GM21447 (cell line): Measurements from ENCODE around the gene BCL2L11.

Source experiments
- ATAC-seq: cut with Tn5 transposase; IDR thresholded peaks from one replicate; pipeline ENCODE4 v1.9.1; 2021; ENCODE audit not compliant: unreplicated experiment

The BCL2L11 gene

DNA sequence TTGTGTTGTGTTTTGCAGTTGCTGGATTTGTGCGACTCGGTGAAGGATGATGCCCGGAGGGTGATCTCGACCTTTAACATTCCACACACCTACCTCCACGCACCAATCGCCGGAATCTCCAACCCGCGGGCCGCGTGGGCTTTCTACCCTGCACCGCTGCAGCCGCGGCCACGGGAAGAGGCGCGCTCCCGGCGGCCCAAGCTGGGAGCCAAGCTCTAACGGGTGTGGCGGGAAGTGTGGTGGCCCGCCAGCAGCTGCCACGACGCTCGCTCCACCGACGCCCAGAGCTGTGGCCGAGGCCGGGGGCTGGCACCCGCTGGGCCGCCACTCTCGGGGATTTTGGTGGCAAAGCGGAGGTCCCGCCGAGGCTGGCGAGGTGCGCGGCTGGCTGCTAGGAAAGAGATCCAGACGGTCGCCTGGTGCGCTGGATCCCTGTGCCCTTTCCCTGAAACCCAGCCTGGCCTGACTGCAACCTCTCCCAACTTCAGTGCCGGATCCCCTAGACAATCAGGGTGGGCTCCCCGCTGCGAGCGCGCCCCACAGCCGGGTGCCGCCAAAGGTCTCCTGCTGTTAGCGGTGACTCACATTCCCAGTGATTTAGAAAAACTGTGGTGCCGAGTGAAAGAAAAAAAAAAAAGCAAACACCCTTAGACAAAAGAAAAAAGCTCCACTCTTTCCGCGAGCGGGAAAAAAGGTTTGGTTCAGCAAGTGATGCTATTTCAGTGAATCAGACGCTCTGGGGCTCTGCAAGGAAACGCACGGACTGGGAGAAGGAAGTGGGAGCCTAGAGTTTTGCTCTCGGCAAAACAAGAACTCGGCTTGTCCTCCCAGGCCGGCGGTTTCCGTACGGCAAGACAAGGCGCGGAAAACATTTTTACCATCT lies 2.9 kb upstream of the BCL2L11 start:
- no peak for ATAC-seq

DNA sequence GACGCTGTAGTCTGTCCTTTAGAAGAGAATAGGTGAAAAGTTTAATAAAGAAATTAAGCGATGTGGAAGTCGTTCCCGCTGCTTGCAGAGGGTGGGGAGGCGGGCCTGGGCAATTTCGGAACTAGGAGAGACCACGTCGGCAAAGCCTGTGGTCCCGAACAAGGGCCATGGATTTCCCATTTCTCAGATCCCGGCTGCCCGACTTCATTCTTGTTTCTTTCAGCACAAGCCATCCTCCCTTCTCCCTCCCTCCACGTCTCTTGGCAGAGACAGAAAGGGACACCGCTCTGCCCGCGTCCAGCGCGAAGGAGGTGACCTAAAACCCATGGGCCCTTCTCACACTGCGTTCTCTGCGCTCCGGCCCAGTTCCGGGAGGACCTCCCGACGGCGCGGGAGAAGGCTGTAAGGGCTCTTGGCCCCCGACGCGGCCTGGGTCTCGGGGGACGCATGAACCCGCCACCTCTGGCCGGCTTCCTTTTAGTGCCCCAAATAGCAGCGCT lies 2.2 kb upstream of the BCL2L11 start:
- no peak for ATAC-seq

DNA sequence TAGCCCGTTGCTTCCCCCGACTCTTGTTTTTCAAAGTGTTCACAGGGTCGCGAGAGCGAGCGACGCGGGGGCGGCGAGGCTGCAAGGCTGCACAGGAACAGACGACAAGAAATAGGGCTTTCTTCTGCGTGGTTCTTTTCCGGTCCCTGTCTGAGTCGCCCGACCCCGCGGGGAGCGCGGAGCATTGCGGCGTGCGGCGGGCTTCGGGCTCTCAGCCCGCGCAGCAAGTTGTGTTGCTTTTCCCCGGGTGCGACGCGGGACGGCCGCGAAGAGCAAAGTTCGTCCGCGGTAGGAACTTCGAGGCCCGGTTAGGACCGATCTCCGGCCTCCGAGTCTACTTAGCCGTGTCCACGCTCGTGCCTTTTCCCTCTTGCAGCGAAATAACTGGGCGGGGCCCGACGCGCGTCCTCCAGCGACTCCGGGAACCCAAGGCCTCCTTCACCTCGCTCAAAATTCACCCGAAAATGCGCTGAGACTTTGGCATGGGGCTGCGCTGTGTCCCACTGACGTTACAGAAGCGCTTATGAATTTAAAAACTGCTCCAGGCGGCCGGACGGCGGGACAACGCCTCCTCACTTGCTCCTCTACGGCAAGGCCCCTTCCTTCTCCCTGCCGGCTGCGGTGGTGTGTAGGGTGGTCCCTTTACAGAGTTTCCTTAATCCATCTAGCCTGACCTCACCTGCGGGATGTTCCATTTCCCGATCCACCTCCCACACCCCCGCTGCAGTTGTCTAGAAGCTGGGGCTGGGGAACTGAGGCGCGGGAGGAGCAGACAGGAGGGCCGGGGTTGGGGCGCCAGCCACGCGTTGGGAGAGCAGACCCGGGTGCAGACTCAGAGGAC lies 1.5 kb upstream of the BCL2L11 start:
- ATAC-seq: no peak

DNA sequence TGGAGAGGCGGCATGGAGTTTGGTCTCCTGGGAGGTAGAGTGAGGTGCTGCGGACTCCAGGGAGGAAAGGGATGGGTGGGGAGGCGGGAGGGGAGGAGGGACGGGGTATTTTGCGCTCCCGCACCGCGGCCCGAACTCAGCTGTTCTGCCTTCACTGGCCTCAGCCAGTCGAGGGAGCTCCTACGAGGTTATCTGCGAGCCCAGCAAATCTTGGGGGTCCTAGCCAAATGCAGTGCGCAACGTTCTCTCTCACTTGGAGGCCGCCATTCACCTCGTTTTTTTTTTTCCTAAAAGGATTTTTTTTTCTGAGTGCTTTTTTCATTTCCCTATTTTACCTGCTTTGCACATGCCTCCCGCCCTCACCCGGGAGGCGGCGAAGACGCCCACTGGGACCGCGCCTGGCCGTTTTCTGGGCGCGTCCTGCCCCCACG lies 877 bp upstream of the BCL2L11 start:
- no peak for ATAC-seq

DNA sequence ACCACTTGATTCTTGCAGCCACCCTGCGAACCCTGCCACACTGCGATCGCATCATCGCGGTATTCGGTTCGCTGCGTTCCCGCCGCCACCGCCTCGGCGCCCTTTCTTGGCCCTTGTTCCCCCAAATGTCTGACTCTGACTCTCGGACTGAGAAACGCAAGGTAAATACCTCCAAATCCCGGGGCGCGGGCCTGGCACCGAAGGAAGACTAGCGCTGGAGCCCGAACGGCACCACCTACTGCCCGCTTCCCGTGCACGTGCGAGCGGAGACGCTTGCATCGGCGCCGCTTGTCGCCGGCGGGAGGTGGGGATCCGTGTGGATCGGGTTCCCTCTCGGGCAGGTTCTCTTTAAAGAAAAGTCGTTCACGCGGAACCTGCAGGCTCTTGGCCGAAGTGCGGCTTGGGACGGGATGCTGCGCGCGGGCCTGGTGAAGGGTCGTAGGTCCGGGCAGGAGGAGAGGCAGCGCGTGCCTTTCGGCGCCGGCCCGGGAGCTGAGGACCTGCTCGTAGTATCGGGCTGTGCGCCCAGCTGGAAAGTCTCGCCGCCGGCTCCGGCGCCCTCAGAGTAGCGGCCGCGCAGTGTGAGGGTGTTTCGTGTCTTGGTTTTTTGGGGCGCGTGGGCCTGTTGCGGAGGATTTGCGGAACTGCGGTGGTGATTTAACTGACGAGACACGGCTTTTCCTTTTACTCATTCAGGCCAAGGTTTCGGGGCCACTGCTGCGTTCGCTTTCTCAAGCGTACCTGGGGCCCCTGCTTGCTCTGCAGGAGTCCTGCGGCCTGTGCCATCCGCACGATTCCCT lies 514 bp downstream of the BCL2L11 start:
- no peak for ATAC-seq

DNA sequence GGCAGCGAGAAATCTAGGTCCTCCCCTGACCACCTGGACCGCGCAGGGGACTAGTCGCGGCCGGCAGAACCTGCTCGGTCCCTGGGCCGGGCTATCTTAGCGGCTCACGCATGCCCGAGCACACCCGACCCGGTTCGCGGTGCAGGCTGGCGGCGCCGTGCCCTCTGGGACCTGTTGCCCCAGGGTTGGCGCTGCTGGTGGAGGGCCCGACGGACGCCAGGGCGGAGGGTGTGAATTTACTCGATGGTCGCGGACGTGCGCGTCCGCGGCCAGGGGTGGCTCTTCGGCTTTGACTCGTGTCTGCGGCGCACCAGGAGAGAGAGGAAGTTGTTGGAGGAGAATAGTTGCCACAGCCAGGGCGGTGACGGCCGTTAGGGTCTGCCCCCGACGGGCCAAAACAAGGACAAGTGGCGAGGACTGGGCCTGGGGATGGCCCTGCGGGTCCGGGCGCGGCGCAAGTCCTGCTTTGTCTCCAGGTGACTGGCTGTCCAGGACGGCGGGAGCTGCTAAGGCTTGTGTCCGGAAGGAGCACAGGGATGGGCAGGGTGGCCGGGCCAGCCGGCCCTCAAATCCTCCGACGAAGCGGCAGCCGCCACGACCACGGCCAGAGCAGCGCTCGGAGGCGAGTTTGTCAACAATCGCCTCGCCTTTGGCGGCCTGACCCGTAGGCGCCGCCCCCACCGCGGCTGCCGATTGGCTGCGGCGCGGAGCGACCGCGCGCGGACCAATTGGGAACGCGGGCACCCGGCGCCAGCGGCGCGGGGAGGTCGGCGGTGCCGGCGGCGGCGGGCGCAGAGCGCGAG lies 1.3 kb downstream of the BCL2L11 start:
- ATAC-seq: peak; percentile 43

DNA sequence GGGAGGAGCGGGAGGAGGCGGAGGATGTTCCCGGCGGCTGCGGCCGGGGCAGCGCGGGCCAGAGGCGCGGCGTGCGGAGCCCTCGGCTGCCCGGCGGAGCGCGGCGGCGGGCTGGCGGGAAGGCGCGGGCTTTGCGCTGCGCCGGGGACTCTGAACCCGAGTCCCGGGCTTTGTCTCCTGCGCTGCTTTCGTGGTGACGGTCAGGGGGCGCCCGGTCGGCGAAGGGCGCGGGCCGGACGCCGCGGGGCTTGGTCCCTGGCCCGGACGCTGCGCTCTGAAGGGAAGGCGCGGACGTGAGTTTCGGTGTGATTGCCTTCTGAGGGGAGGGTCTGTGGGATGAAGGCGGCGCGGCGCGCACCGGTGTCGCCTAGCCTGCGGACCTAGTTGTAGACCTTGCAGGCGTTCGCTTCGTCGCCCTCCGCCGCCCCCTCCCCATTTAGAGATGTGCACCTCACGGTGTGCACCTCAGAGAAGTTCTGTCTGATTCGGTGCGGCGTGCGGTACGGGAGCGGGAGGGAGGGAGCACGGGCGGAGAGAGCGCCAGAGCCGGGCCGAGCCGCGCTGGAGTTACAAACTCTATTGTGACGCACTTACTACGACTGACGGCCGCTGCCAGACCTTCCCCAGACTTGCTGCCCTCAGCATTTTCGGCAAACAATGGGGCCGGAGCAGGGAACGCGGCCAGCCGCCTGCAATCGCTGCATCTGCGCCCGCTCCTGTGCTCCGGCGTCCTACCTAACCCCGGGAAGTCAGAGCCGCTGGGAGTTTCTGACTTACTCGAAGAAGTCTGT lies 2.1 kb downstream of the BCL2L11 start:
- no peak for ATAC-seq

DNA sequence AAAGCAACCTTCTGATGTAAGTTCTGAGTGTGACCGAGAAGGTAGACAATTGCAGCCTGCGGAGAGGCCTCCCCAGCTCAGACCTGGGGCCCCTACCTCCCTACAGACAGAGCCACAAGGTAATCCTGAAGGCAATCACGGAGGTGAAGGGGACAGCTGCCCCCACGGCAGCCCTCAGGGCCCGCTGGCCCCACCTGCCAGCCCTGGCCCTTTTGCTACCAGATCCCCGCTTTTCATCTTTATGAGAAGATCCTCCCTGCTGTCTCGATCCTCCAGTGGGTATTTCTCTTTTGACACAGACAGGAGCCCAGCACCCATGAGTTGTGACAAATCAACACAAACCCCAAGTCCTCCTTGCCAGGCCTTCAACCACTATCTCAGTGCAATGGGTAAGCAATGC lies 3.0 kb downstream of the BCL2L11 start:
- ATAC-seq: no peak

DNA sequence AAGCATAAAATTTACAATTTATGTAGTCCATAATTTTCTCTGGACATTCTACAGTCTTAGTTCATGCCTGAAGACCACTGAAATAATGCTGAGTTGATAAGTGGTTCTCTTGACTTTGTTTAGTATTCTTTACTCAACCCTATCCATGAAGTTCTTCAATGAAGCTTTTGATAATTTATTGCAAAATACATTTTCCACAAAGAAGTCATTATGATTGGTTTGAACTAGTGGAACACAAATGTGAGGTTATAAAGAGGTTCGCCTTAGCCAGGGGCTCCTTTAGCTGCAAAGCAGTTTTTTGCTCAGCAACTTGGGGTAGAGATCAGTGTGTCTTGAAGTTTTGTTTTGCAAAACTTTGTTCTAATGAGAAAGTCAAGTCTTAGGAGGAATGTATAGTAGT lies 5.9 kb downstream of the BCL2L11 start:
- no peak for ATAC-seq

DNA sequence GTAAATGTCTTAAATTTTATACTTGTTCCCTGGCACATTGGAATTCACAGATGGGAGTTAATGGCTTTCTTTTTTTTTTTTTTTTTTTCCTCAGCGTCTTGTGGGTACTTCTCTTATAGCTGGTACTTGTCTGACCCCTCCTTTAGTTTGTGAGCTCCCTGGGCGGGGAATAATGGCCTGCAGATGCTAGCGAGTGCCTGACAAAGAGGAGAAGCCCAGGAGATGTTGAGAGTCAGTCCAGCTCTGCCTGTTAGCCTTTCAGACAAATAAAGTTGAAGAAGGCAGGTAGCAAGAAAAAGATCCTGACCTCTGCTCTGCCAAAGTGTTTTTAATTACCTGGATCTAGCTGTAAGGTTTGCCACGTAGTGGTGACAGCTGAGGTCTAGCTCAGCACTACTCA lies 6.6 kb downstream of the BCL2L11 start:
- no peak for ATAC-seq

DNA sequence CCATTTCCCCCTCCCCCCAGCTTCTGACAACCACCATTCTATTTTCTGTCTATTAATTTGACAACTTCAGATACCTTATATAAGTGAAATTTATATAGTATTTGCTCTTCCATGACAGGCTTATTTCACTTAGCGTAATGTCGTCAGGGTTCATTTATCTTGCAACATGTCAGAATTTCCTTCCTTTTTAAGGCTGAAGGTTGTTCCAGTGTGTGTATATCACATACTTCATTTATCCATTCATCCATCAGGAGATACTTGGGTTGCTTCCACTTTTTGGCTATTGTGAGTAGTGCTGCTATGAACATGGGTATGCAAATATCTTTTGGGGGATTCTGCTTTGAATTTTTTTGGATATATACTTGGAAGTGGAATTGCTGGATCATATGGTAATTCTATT lies 7.4 kb downstream of the BCL2L11 start:
- ATAC-seq: no peak

DNA sequence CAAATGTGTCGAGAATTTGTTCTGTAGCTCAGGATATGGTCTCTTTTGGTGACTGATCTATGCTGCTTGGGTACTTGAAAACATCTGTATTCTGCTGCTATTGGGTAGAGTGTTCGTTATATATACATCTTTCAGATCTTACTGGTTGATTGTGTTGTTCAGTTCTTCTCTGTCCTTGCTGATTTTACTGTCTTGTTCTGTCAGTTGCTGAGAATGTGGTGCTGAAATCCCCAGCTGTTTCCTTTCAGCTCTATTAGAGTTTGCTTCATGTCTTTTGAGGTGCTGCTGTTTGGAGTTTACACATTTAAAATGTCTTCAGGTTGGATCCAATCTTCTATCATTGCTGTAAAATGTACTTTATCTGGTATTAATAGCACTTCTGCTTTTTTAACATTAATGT lies 12.9 kb downstream of the BCL2L11 start:
- no peak for ATAC-seq

DNA sequence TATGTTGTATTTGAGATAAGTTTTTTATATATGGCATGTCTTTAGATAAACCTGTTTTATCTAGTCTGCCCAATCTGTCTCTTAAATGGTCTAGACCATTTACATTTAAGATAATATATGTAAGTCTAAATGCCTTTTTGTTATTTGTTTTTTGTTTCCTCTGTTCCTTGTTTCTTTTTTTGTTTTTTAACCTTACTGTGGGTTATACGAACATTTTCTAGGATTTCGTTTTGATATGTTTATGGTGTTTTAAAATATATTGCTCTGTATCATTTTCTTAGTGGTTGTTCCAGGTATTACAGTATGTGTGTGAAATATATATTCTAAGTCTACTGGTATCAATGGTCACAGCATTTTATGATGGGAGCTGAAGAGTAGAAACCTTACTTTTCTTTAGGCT lies 13.3 kb downstream of the BCL2L11 start:
- no peak for ATAC-seq

DNA sequence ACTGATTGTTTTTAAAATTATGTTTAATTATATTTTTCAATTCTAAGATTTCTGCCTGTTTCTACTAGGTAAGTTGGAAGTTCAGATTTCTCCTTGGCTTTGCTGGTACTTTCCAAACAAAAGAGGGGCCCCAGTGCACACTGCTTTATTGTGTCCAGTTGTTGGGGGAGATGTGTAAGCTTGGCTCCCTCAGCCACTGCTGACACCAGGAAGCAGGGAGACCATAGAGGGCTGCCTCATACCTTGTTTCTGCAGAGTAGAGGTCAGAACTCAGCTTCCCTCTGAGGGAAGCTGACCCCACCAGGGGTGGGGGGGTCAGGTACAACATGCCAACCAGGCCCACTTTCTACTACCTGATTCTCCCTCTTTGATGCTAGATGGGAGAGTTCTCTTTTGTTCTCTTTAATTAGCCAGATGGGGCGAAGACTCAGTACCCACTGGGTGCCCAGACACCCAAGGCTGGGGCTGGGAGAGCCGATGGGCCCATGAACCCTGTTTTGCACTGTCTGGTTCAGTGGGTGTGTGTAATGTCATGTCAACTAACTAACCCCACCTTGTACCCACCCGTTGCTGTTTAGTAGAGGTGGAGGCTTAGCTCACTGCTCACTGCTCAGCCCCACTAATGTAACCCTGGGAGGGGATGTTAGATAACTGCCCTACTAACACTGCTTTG lies 14.7 kb downstream of the BCL2L11 start:
- no peak for ATAC-seq

DNA sequence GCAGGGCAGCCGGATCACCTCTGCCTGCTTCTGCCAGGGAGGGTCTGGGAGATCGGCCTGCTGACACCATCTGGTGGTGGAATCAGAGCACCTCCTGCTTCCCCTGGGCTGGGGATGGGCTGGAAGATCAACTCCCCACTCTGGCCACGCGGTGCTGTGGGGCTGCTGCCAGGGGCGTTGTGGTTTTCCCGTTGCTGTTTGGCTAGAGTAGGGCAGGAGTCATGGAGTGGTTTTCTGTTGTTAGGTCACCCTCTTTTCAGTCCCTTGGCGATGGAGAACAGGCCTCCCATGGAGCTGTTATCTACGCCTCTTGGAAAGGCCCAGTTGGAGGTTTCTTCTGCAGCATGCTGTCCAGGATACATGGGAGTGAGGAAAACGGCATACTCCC lies 15.2 kb downstream of the BCL2L11 start:
- no peak for ATAC-seq

DNA sequence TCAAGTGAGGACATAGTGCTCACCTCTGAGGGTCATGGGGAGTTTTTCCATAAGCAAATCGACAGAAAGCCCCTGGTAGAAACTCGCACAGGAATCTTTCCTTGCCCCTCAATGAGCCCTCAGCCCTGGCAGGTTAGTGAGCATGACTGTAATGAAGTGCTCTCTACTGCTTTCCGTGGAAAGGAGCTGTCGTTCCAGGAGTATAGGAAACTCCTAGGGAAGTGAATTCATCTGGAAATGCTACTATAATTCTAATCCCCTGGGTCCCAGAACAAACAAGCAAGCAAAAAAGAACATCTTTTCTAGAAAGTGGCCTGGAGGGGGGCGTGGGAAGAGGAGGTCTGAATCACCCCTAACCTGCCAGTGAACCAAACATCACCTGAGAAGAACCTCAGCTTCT lies 18.1 kb downstream of the BCL2L11 start:
- ATAC-seq: no peak

DNA sequence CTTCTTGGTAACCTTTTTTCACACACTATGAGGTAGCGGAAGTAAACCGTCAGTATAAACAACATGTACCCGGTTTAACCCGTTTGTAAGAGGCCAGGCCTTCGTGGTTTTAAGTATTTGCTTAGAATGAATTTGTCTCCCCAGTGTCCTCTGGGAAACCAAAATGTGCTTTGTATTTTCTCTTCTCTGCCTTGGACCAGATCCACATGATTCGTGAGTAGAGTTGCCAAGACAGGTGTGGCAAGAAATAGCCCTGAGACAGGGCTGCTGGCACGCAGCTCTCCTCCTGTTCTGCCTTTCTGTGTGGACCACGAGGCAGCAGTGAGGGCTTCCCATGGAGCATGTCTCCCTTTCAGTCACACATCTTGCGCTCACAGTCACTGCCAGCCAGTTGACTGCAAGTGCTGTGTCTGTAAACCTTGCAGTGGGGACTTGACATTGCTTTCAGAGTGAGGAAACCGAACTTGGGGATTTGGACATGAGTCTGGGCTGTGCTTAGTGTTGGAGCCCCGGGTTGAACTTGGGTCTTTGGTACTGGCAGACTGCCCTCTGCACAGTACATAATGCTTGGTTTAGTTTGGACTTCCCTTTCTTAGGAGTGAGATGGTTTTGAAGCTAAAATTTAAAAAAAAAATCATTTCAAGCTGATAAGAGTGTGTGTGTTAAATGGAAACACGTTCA lies 19.1 kb downstream of the BCL2L11 start:
- no peak for ATAC-seq

DNA sequence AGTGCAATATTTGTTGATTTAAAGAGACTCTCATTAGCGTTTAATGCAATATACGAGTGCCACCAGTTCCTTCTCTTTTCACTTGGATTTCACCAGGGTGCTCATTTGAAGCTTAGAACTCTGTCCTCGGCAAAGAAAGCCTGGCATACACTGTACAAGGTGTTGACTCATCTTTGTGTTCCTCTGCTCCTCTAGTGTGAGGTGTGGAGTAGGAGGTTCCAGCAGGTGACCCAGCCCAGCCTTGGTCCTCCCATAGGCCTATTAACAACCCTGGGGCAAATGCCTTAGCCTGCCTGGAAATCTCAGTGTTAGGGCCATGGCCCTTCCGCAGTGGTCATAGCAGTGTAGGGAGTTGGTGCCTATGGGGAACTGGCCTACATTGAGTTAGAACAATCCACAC lies 20.1 kb downstream of the BCL2L11 start:
- ATAC-seq: no peak
